HCT116 (cell line): ENCODE data around the gene ATP2A3.

Source experiments
- ELF1 ChIP-seq: IDR thresholded peaks from 2 replicates; pipeline ENCODE4 v1.6.1; 2012; ENCODE audit warnings: low read depth, borderline replicate concordance
- TF ChIP-seq, protein P1 (sequence below), 3 experiments: fragments of 200-600 bp in 1 of 3; sonication (generic) in 1 of 3; IDR thresholded peaks in 2 of 3; conservative IDR thresholded peaks in 1 of 3; 2 replicates each; pipeline ENCODE4 v1.5.1; 2012 to 2017; ENCODE audit warnings: low read depth in 2 of 3, low read length in 2 of 3, antibody characterized with exemption in 1 of 3, borderline replicate concordance in 1 of 3, control low read depth in 1 of 3, mild to moderate bottlenecking in 1 of 3, mixed read lengths in 1 of 3, mixed run types in 1 of 3, moderate library complexity in 1 of 3; ENCODE audit not compliant: insufficient read depth in 1 of 3

- TF ChIP-seq, protein P1, sequence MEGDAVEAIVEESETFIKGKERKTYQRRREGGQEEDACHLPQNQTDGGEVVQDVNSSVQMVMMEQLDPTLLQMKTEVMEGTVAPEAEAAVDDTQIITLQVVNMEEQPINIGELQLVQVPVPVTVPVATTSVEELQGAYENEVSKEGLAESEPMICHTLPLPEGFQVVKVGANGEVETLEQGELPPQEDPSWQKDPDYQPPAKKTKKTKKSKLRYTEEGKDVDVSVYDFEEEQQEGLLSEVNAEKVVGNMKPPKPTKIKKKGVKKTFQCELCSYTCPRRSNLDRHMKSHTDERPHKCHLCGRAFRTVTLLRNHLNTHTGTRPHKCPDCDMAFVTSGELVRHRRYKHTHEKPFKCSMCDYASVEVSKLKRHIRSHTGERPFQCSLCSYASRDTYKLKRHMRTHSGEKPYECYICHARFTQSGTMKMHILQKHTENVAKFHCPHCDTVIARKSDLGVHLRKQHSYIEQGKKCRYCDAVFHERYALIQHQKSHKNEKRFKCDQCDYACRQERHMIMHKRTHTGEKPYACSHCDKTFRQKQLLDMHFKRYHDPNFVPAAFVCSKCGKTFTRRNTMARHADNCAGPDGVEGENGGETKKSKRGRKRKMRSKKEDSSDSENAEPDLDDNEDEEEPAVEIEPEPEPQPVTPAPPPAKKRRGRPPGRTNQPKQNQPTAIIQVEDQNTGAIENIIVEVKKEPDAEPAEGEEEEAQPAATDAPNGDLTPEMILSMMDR (IDR thresholded peaks at IDR 0.05 in 2 of 3, conservative IDR thresholded peaks at IDR 0.05 in 1 of 3; ENCODE audit: borderline replicate concordance in 1 of 3, insufficient read depth in 1 of 3, low read depth in 2 of 3, low read length in 2 of 3), result no peak
- TF ChIP-seq ELF1, result no peak
Measured at GRCh38 chr17:3910420-3911270, 53.6 kb downstream of the ATP2A3 start.
